GM12878 (cell line): Measurements from ENCODE around the gene ZNF483. TPM values are rescaled to one million over a fixed set of nuclear protein-coding genes. Genes with fewer than 3 reads are reported as not detected.

ENCODE experiments used
- ATAC-seq: fragments of 200-7000 bp; cut with Tn5 transposase; 3 replicates; pipeline ENCODE4 v1.9.1; 2020; ENCODE audit warnings: mild to moderate bottlenecking, moderate library complexity
- BruUV-seq: library from RNA; stranded (reverse); fragments of 400-500 nt; replicated peaks from 2 replicates; lab custom pipeline; 2021; lab: Mats Ljungman, UMichigan
- CTCF ChIA-PET: fragments of 300-600 bp; sonication (Branson Sonifier 250); formaldehyde crosslinking; extraction: SDS; loops from one replicate; lab custom pipeline; 2021; ENCODE audit warnings: inconsistent platforms; lab: Yijun Ruan, JAX
- POLR2A ChIA-PET: fragments of 350-600 bp; formaldehyde crosslinking; extraction: SDS; loops from one replicate; lab custom pipeline; 2021; ENCODE audit warnings: inconsistent platforms; lab: Charles Lee
- RAD21 ChIA-PET: fragments of 300-600 bp; sonication (Branson Sonifier 250); formaldehyde crosslinking; loops from one replicate; lab custom pipeline; 2023; ENCODE audit warnings: antibody characterized with exemption; ENCODE audit not compliant: unreplicated experiment; lab: Charles Lee
- SMC1A ChIA-PET: fragments of 300-600 bp; sonication (Branson Sonifier 250); formaldehyde crosslinking; loops from one replicate; lab custom pipeline; 2023; ENCODE audit not compliant: unreplicated experiment, uncharacterized antibody; lab: Charles Lee
- DNase-seq: peaks from one replicate; pipeline ENCODE4 v3.0.0-alpha.2; 2011; ENCODE audit warnings: low read depth, low spot score
- FAIRE-seq: peaks from 3 replicates; lab custom pipeline; 2011; peaks lifted over from hg19 to GRCh38; lab: Jason Lieb, UNC
- H2AFZ ChIP-seq: 2 replicates; pipeline ENCODE4 v1.6.0; 2011; ENCODE audit warnings: low read depth, low read length, control low read depth; ENCODE audit not compliant: control insufficient read depth
- H3K27ac ChIP-seq: 2 replicates; pipeline ENCODE4 v1.5.1; 2011; ENCODE audit warnings: control low read depth; ENCODE audit not compliant: control insufficient read depth, insufficient read depth
- H3K27me3 ChIP-seq, 2 experiments: replicated peaks in 1 of 2; 2 replicates each; pipeline versions ENCODE4 v1.6.0 to v1.6.1; 2011; ENCODE audit warnings: low read length in 1 of 2; ENCODE audit not compliant: control insufficient read depth in 2 of 2, insufficient read depth in 2 of 2
- H3K36me3 ChIP-seq, 2 experiments: 2 replicates each; pipeline ENCODE4 v1.5.1; 2011; ENCODE audit warnings: low read length in 1 of 2; ENCODE audit not compliant: control insufficient read depth in 2 of 2, insufficient read depth in 2 of 2
- H3K4me1 ChIP-seq: 2 replicates; pipeline ENCODE4 v1.6.1; 2011; ENCODE audit warnings: mild to moderate bottlenecking, low read length, moderate library complexity, mixed read lengths; ENCODE audit not compliant: control insufficient read depth, insufficient read depth
- H3K4me2 ChIP-seq: 2 replicates; pipeline ENCODE4 v1.6.0; 2011; ENCODE audit warnings: control low read depth; ENCODE audit not compliant: control insufficient read depth, insufficient read depth
- H3K4me3 ChIP-seq: fragments of 200-600 bp; sonication (generic); 2 replicates; pipeline ENCODE4 v1.5.1; 2016
- H3K79me2 ChIP-seq: 2 replicates; pipeline ENCODE4 v1.6.0; 2011; ENCODE audit warnings: low read length; ENCODE audit not compliant: control insufficient read depth, insufficient read depth
- H3K9ac ChIP-seq: 2 replicates; pipeline ENCODE4 v1.8.0; 2011; ENCODE audit warnings: low read length, control low read depth, mixed read lengths; ENCODE audit not compliant: control insufficient read depth, insufficient read depth
- H3K9me3 ChIP-seq: replicated peaks from 3 replicates; pipeline ENCODE4 v1.5.1; 2011; ENCODE audit warnings: mild to moderate bottlenecking, low read length; ENCODE audit not compliant: control insufficient read depth, insufficient read depth
- H4K20me1 ChIP-seq: 2 replicates; pipeline ENCODE4 v1.6.0; 2011; ENCODE audit not compliant: control insufficient read depth, insufficient read depth
- BRCA1 ChIP-seq: IDR thresholded peaks from 2 replicates; pipeline ENCODE4 v1.6.1; 2011; ENCODE audit warnings: low read depth, low read length, improper control_type of control experiment
- CTCF ChIP-seq, 3 experiments: IDR thresholded peaks in 2 of 3; conservative IDR thresholded peaks in 1 of 3; 2 replicates each; pipeline ENCODE4 v1.5.1; 2011; ENCODE audit warnings: low read depth in 3 of 3, low read length in 3 of 3, mild to moderate bottlenecking in 3 of 3, control low read depth in 2 of 3, moderate library complexity in 2 of 3, inconsistent platforms in 1 of 3, mixed read lengths in 1 of 3; ENCODE audit not compliant: control insufficient read depth in 2 of 3, insufficient read depth in 1 of 3; ENCODE audit errors: extremely low read depth in 1 of 3
- EGR1 ChIP-seq, 2 experiments: IDR thresholded peaks; 1 replicate in 1 of 2; 2 replicates in 1 of 2; pipeline ENCODE4 v1.6.1; 2011 to 2012; ENCODE audit warnings: low read depth in 2 of 2, low read length in 2 of 2, borderline replicate concordance in 1 of 2, mild to moderate bottlenecking in 1 of 2, moderate library complexity in 1 of 2
- HDAC2 ChIP-seq: fragments of 200-600 bp; sonication (generic); IDR thresholded peaks from 2 replicates; pipeline ENCODE4 v1.6.1; 2017
- HDAC6 ChIP-seq: fragments of 200-600 bp; sonication (generic); IDR thresholded peaks from one replicate; pipeline ENCODE4 v1.8.0; 2017; ENCODE audit warnings: antibody characterized with exemption; ENCODE audit not compliant: unreplicated experiment
- IKZF1 ChIP-seq: fragments of 450-650 bp; conservative IDR thresholded peaks from 2 replicates; pipeline ENCODE4 v1.6.1; 2017; ENCODE audit warnings: antibody characterized with exemption, mild to moderate bottlenecking
- IKZF2 ChIP-seq, 2 experiments: fragments of 450-650 bp; IDR thresholded peaks; 2 replicates each; pipeline ENCODE4 v1.6.1; 2017; ENCODE audit warnings: mild to moderate bottlenecking in 2 of 2, moderate library complexity in 2 of 2
- MTA3 ChIP-seq: IDR thresholded peaks from 2 replicates; pipeline ENCODE4 v1.6.1; 2012; ENCODE audit warnings: low read length, inconsistent platforms, borderline replicate concordance
- PBX3 ChIP-seq: IDR thresholded peaks from 2 replicates; pipeline ENCODE4 v1.6.1; 2011; ENCODE audit warnings: mild to moderate bottlenecking, low read depth, low read length, moderate library complexity; ENCODE audit not compliant: insufficient replicate concordance
- RFX5 ChIP-seq: IDR thresholded peaks from 2 replicates; pipeline ENCODE4 v1.6.1; 2011; ENCODE audit warnings: low read depth, low read length, improper control_type of control experiment
- RUNX3 ChIP-seq: IDR thresholded peaks from 2 replicates; pipeline ENCODE4 v1.6.1; 2012; ENCODE audit warnings: low read length, inconsistent platforms
- SP1 ChIP-seq: IDR thresholded peaks from one replicate; pipeline ENCODE4 v1.6.1; 2011; ENCODE audit warnings: low read depth, low read length
- SREBF2 ChIP-seq: IDR thresholded peaks from 2 replicates; pipeline ENCODE4 v1.6.1; 2012; ENCODE audit warnings: mild to moderate bottlenecking, low read length
- STAT1 ChIP-seq: fragments of 450-650 bp; conservative IDR thresholded peaks from 2 replicates; pipeline ENCODE4 v1.6.1; 2014; ENCODE audit warnings: antibody characterized with exemption, mild to moderate bottlenecking
- WRNIP1 ChIP-seq: IDR thresholded peaks from 2 replicates; pipeline ENCODE4 v1.6.1; 2011; ENCODE audit warnings: low read depth, low read length, improper control_type of control experiment, borderline replicate concordance
- ZBTB33 ChIP-seq: fragments of 450-650 bp; IDR thresholded peaks from 2 replicates; pipeline ENCODE4 v1.6.1; 2017; ENCODE audit warnings: mild to moderate bottlenecking
- ZNF622 ChIP-seq: fragments of 450-650 bp; IDR thresholded peaks from 2 replicates; pipeline ENCODE4 v1.6.1; 2017; ENCODE audit warnings: mild to moderate bottlenecking, inconsistent platforms
- WGBS: methylation state at CpG from one replicate; pipeline ENCODE4 v1.1.6; 2016; ENCODE audit warnings: low lambda C conversion rate; ENCODE audit not compliant: insufficient replicate concordance, insufficient coverage; ENCODE audit errors: missing lambda C conversion rate; 5-methylcytosine and 5-hydroxymethylcytosine counted together
- in situ Hi-C: fragments of 300-500 bp; cut with MboI; formaldehyde crosslinking; loops from 9 replicates; pipeline ENCODE4 v1.14.3; 2018; ENCODE audit warnings: mixed read lengths
- intact Hi-C: fragments of 100-400 bp; cut with micrococcal nuclease; formaldehyde crosslinking; loops from one replicate; pipeline ENCODE4 v1.14.2; 2022; ENCODE audit not compliant: unreplicated experiment
- polyA plus RNA-seq, 11 experiments: library from polyadenylated mRNA; depleted of rRNA in 4 of 11; unstranded in 6 of 11; stranded (reverse) in 5 of 11; fragments of >200 nt; fragmentation: Nextera tagmentation in 4 of 11; fragmentation: Illumina TruSeq in 1 of 11; extraction: Ambion mirVana in 4 of 11; extraction: Trizol in 1 of 11; gene quantifications; 1 replicate in 1 of 11; 2 replicates in 10 of 11; pipeline versions ENCODE4 v1.2.1 to v1.2.3, GENCODE V29; 2011 to 2016; ENCODE audit warnings: inconsistent platforms in 2 of 11, missing spikeins in 2 of 11, low read depth in 1 of 11
- total RNA-seq, 4 experiments: library from RNA; depleted of rRNA in 3 of 4; stranded (reverse); fragments of >200 nt in 3 of 4; fragmentation: Illumina TruSeq in 1 of 4; extraction: Trizol in 1 of 4; gene quantifications; 2 replicates each; pipeline versions ENCODE4 v1.2.1 to v1.2.3, GENCODE V29; 2013 to 2021

The ZNF483 gene
- total and polyA plus RNA-seq, 10 of the 15 experiments (the other 5 are each of a cell fraction or from before 2014, with no cell fraction given), result 0.03 to 0.76 (median 0.26) TPM; not detected in 1

GRCh38 chr9:111527347-111527746 lies 2.4 kb downstream of the ZNF483 start (continued):
- no peak for TF ChIP-seq CTCF (IDR thresholded peaks at IDR 0.05 in 2 of 3, conservative IDR thresholded peaks at IDR 0.05 in 1 of 3; ENCODE audit: control insufficient read depth in 2 of 3, extremely low read depth in 1 of 3, insufficient read depth in 1 of 3, low read depth in 3 of 3, low read length in 3 of 3)
- TF ChIP-seq RFX5, result no peak
- TF ChIP-seq RUNX3, result no peak
- no peak for TF ChIP-seq IKZF2 (IDR thresholded peaks at IDR 0.05)
- TF ChIP-seq, all 136 proteins: peak for 0

- ChIA-PET CTCF (no interaction called here), SMC1A (no interaction called here), POLR2A (no interaction called here), RAD21 (no interaction called here)
- H3K79me2 ChIP-seq, result no peaks in the 10 kb centered on the region
- H3K4me2 ChIP-seq, result no peak overlapping the region
- no TSS peak for BruUV-seq
- ATAC-seq (no peak), DNase-seq (no peak), FAIRE-seq (no peak)
- no peak overlapping the region for H3K4me3 ChIP-seq
- H3K36me3 ChIP-seq, result no peaks in the 10 kb centered on the region
- no peaks in the 10 kb centered on the region for H3K4me1 ChIP-seq
- no peaks in the 10 kb centered on the region for H4K20me1 ChIP-seq
- H3K9me3 ChIP-seq, result peaks cover 3% of the 10 kb centered on the region; the same call in 2 of the 3 replicates
- H3K27ac ChIP-seq, result no peak overlapping the region
- H2AFZ ChIP-seq, result no peak overlapping the region
- 14% methylated on average over 2 of the region's 2 CpGs for WGBS
- H3K9ac ChIP-seq, result no peak overlapping the region
- in situ Hi-C loops, result no loop called here
- TF ChIP-seq STAT1 (no peak), ZNF622 (no peak), ZBTB33 (no peak), BRCA1 (no peak), HDAC6 (no peak), EGR1 (IDR thresholded peaks at IDR 0.05; ENCODE audit: borderline replicate concordance in 1 of 2, low read depth in 2 of 2, low read length in 2 of 2) (no peak), WRNIP1 (no peak), SREBF2 (no peak), IKZF1 (no peak), HDAC2 (no peak), SP1 (no peak), PBX3 (no peak), MTA3 (no peak)
- intact Hi-C loops, result no loop called here
- no peaks in the 10 kb centered on the region for H3K27me3 ChIP-seq
Observed at GRCh38 chr9:111529787-111530186, 4.8 kb downstream of the ZNF483 start.
